Activated T-cell treated with anti-CD3 and anti-CD28 coated beads, Interleukin-2, amount 50 U/mL, for 72 hours (primary cell): ENCODE data around the gene SMYD3. TPM values are rescaled to one million over a fixed set of nuclear protein-coding genes. Genes with fewer than 3 reads are reported as not detected.

Source experiments
- ATAC-seq, 2 donors: fragments of 150-1000 bp; cut with Tn5 transposase; replicated peaks in 1 of 2; 2 replicates each; pipeline ENCODE4 v1.10.0; 2021; ENCODE audit warnings: moderate library complexity in 2 of 2, mild to moderate bottlenecking in 1 of 2
- DNase-seq, 2 donors: peaks; one replicate each; pipeline ENCODE4 v3.0.0; 2021 to 2022; ENCODE audit warnings: mixed read lengths in 1 of 2
- H3K27ac Mint-ChIP-seq: one replicate; pipeline ENCODE4 v1.8.0; 2022; ENCODE audit warnings: mild to moderate bottlenecking, moderate library complexity, mixed read lengths
- H3K27me3 Mint-ChIP-seq: one replicate; pipeline ENCODE4 v1.8.0; 2022; ENCODE audit warnings: low read depth, mixed read lengths
- H3K36me3 Mint-ChIP-seq, 2 donors: one replicate each; pipeline ENCODE4 v1.8.0; 2022; ENCODE audit warnings: mixed read lengths in 2 of 2, mild to moderate bottlenecking in 1 of 2; ENCODE audit not compliant: insufficient read depth in 2 of 2
- H3K4me1 Mint-ChIP-seq: one replicate; pipeline ENCODE4 v1.8.0; 2022; ENCODE audit warnings: low read depth, mixed read lengths
- H3K4me3 Mint-ChIP-seq, 2 donors: one replicate each; pipeline ENCODE4 v1.8.0; 2022; ENCODE audit warnings: mild to moderate bottlenecking in 2 of 2, mixed read lengths in 2 of 2, moderate library complexity in 2 of 2
- H3K9me3 Mint-ChIP-seq, 2 donors: one replicate each; pipeline ENCODE4 v1.8.0; 2022; ENCODE audit warnings: mixed read lengths in 2 of 2
- total RNA-seq, 2 donors: library from RNA; stranded (reverse); gene quantifications; one replicate each; pipeline ENCODE4 v1.2.3, GENCODE V29; 2022

The SMYD3 gene
- total RNA-seq, 2 donors from 2014 or later = 19.1 to 21.0 TPM

DNA sequence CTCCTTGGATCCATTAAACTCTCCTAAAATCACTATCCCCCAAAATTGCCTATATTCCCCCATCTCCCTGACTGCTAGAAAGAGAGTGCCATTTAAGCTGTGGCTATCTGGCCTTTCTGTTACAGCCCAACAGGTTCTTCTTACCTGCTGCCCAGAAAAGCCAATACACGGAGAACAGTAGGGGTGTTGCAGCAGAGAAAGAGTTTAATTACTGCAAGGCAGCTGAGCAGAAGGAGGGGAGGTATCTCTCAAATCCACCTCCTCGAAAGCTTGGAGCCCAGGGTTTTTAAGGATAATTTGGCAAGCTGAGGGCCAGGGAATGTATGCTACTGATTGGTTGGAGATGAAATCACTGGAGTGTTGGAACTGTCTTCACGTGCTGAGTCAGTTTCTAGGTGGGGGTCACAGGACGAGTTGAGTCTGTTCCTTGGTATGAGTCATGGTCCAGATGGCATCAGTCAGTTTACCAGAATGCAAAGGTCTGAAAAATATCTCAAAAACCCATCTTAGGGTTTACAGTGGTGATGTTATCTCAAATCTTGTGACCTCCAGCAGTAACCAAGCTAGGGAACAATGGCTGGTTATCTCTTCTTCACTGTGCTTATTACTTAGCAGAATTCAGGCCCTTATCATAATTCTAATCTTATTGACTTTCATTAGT is 89.8 kb downstream of the SMYD3 start:
- H3K27me3 Mint-ChIP-seq = no peaks in the 10 kb centered on the region
- H3K4me3 Mint-ChIP-seq = no peak overlapping the region
- peak in 1 of 2 donors; percentile 2 for DNase-seq
- H3K9me3 Mint-ChIP-seq = peaks cover 6 to 7% of the 10 kb centered on the region in 2 donors
- H3K36me3 Mint-ChIP-seq = peaks cover 8 to 23% of the 10 kb centered on the region in 2 donors
- no peak overlapping the region for H3K27ac Mint-ChIP-seq
- peak; percentile 48 to 62 for ATAC-seq
- H3K4me1 Mint-ChIP-seq = peaks cover 14% of the 10 kb centered on the region

DNA sequence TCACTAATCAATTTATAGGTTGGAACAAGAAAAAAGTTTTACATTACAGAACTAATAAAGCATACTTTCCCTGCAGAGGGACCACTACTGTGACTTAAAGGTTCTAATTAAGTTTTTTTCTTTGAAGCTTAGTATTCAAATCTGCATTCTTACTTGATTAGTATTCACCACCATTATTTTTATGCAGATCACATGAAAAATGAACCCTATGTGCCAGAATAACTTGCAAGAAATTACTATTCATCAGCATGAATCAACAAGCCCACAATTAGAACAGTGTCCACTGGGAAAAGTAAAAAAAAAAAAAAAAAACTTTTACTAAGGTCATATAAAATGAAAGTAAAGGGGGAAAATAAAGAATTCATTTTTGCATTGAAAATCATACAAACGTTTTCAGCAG is 90.8 kb downstream of the SMYD3 start:
- ATAC-seq = no peak
- Mint-ChIP-seq H3K4me1 (peaks cover 14% of the 10 kb centered on the region), H3K36me3 (peaks cover 14 to 27% of the 10 kb centered on the region in 2 donors), H3K9me3 (peaks cover 6 to 13% of the 10 kb centered on the region in 2 donors), H3K27me3 (no peaks in the 10 kb centered on the region), H3K4me3 (no peak overlapping the region), H3K27ac (no peak overlapping the region)
- no peak for DNase-seq

DNA sequence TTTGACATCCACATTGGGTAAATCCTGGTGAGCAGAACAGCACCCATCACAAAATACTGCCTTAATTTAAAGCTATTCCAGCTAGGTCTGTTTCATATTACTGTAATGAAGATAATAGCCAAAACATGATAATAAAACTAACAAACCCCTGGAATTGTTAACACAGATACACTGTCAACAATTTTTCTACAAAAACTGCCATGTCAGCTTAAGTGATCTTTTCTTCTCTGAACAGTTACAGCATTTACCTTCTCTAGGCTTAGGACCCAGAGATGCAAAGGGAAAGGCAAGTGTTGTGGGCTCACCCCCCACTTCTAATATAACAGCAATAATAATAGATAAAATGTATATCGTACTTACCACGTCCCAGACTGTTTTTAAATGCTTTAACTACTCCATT is 92.1 kb downstream of the SMYD3 start:
- Mint-ChIP-seq H3K9me3 (peaks cover 8 to 13% of the 10 kb centered on the region in 2 donors), H3K27ac (no peak overlapping the region)

DNA sequence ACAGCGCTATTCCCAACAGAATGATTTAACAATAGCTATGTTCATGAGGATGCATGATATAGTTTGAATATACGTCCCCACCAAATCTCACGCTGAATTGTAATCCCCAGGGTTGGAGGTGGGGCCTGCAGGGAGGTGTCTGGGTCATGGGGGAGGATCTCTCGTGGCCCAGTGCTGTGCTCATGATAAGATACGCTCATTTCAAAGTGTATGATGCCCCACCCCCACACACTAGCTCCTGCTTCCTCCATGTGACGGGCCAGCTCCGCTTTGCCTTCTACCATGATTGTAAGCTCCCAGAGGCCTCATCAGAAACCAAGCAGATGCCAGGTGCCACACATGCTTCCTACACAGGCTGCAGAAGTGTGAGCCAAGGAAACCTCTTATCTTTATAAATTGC is 93.6 kb downstream of the SMYD3 start:
- peaks cover 5 to 6% of the 10 kb centered on the region in 2 donors for H3K9me3 Mint-ChIP-seq
- ATAC-seq (no peak), DNase-seq (no peak)
- H3K4me3 Mint-ChIP-seq = no peak overlapping the region
- H3K27me3 Mint-ChIP-seq = no peaks in the 10 kb centered on the region
- H3K36me3 Mint-ChIP-seq = peaks cover 9 to 15% of the 10 kb centered on the region in 2 donors
- peaks cover 14% of the 10 kb centered on the region for H3K4me1 Mint-ChIP-seq
- no peak overlapping the region for H3K27ac Mint-ChIP-seq

More for the DNA sequence above, 92.1 kb downstream of the SMYD3 start:
- ATAC-seq = no peak
- Mint-ChIP-seq H3K36me3 (peaks cover 17 to 27% of the 10 kb centered on the region in 2 donors), H3K4me1 (peaks cover 14% of the 10 kb centered on the region), H3K4me3 (no peak overlapping the region), H3K27me3 (no peaks in the 10 kb centered on the region)
- no peak for DNase-seq

DNA sequence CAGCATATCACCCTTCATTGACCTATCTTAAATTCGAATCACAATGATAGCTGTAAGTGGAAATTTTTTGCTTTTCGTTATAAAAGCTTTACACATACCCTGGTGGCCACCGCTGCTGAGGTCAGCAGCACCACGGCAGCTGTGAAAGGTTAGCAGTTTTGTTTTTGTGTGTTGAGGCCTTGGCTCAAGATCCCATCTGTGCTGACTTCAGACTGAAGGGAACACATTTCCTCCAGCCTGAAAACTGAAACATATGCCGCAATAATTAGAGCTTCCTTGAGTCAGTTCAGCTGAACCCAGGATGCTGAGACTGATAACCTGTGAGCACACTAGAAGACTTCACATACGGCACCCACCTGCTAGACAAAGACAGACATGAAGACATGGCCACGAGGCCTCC is 103.0 kb downstream of the SMYD3 start:
- H3K9me3 Mint-ChIP-seq = no peaks in the 10 kb centered on the region
- DNase-seq (no peak), ATAC-seq (no peak)
- H3K4me3 Mint-ChIP-seq = no peak overlapping the region
- H3K4me1 Mint-ChIP-seq = no peaks in the 10 kb centered on the region
- H3K27me3 Mint-ChIP-seq = no peaks in the 10 kb centered on the region
- H3K27ac Mint-ChIP-seq = no peak overlapping the region
- peaks cover 0 to 6% of the 10 kb centered on the region in 2 donors for H3K36me3 Mint-ChIP-seq

DNA sequence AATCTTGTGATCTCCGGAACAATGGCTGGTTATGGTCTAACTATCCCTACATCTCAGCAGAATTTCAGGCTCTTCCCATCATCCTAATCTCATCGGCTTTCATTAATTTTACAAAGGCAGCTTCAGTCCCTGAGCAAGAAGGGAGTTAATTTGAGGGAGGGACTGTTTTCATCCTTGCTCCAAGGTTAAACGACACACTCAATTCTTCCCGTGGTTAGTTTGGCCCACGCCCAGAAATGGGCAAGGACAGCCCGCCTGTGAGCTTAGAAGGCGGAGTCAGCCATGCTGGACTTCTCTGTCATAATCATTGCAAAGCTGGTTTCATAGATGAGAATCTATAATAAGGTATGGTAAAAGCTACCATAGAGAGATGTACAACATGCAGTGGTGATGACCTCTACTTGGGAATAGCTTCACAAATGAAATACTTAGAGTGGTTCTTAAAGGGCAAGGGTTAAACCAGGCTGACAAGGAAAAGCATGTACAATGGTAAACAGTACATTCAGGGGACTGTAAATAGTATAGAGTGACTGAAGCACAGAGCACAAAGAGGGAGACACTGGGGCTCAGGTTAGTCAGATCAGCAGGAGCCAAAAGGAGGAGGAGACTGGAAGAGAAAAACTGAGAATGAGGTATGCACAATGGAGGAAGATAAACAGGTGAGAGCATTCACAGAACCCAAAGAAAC is 108.8 kb downstream of the SMYD3 start:
- Mint-ChIP-seq H3K27me3 (no peaks in the 10 kb centered on the region), H3K27ac (no peak overlapping the region), H3K9me3 (peaks cover 0 to 2% of the 10 kb centered on the region in 2 donors), H3K36me3 (peaks cover 3 to 5% of the 10 kb centered on the region in 2 donors), H3K4me1 (no peaks in the 10 kb centered on the region), H3K4me3 (no peak overlapping the region)
- no peak for DNase-seq
- ATAC-seq = no peak

DNA sequence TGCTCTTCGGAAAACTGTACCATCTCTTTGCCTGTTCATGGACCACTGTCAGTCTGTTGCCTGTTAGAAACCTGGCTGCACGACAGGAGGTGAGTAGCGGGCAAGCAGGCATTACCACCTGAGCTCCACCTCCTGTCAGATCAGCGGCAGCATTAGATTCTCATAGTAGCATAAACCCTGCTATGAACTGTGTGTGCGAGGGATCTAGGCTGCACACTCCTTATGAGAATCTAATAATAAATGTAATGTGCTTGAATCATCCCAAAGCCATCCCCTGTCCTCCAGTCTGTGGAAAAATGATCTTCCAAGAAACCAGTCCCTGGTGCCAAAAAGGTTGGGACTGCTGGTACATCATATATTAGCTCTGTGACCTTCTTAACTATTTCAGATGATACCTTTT is 110.0 kb downstream of the SMYD3 start:
- no peak overlapping the region for H3K4me3 Mint-ChIP-seq
- no peaks in the 10 kb centered on the region for H3K4me1 Mint-ChIP-seq
- no peak for ATAC-seq
- DNase-seq = no peak
- H3K27me3 Mint-ChIP-seq = no peaks in the 10 kb centered on the region
- H3K27ac Mint-ChIP-seq = no peak overlapping the region
- H3K36me3 Mint-ChIP-seq = peaks cover 3 to 11% of the 10 kb centered on the region in 2 donors
- H3K9me3 Mint-ChIP-seq = peaks cover 2 to 3% of the 10 kb centered on the region in 2 donors

DNA sequence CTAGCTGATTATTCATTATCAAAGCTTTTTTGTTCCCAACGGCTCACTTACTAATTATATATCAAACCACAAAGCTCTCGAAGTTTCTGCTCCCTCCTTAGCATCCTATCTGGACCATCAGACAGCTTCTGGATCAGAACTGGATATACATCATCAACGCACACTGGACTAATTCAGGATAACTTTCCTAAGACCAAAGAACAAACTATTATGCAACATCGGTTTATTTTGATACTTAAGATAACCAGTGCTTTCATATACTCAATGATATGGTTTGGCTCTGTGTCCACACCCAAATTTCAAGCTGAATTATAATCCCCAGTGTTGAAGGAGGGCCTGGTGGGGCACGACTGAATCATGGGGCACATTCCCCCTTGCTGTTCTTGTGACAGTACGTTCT is 110.8 kb downstream of the SMYD3 start:
- Mint-ChIP-seq H3K4me3 (no peak overlapping the region), H3K27me3 (no peaks in the 10 kb centered on the region), H3K9me3 (peaks cover 5 to 7% of the 10 kb centered on the region in 2 donors), H3K27ac (no peak overlapping the region), H3K36me3 (peaks cover 7 to 16% of the 10 kb centered on the region in 2 donors), H3K4me1 (no peaks in the 10 kb centered on the region)
- DNase-seq = no peak
- no peak for ATAC-seq

DNA sequence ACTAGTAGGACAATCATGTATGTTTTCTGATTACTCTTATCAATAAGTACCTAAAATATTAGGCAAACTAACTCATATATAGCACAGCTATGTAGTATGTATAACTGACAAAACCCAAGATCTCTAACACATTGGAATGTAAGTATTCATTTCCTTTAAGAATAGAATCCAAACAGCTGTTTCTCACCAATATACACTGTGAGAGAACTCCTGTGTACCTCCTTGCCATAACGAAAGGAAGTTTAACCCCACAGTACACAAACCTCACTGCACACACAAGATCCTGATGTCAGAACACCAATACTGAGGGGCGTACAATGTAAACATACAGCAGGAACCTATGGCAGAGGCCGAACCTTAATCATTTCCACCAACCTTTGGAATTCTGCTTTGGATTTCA is 113.0 kb downstream of the SMYD3 start:
- no peak overlapping the region for H3K4me3 Mint-ChIP-seq
- DNase-seq = no peak
- H3K27me3 Mint-ChIP-seq = no peaks in the 10 kb centered on the region
- no peak overlapping the region for H3K27ac Mint-ChIP-seq
- no peak for ATAC-seq
- H3K9me3 Mint-ChIP-seq = peaks cover 8 to 13% of the 10 kb centered on the region in 2 donors
- H3K36me3 Mint-ChIP-seq = peaks cover 15 to 23% of the 10 kb centered on the region in 2 donors
- H3K4me1 Mint-ChIP-seq = no peaks in the 10 kb centered on the region

DNA sequence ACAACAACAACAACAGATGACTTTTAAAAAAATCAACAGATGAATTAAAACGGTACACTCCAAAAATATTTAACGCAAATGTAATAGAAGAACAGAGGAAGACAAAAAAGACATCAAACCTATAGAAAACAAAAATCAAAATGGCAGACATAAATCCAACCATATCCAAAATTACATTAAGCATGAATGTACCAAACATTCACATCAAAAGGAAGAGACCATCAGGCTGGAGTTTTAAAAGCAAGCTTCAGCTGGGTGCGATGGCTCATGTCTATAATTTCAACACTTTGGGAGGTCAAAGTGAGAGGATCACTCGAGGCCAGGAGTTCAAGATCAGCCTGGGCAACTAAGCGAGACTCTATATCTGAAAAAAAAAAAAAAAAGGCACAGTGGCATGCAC is 116.2 kb downstream of the SMYD3 start:
- DNase-seq (no peak), ATAC-seq (no peak)
- Mint-ChIP-seq H3K9me3 (peaks cover 8 to 10% of the 10 kb centered on the region in 2 donors), H3K27ac (no peak overlapping the region), H3K27me3 (no peaks in the 10 kb centered on the region), H3K36me3 (peaks cover 13 to 20% of the 10 kb centered on the region in 2 donors), H3K4me1 (no peaks in the 10 kb centered on the region), H3K4me3 (no peak overlapping the region)

DNA sequence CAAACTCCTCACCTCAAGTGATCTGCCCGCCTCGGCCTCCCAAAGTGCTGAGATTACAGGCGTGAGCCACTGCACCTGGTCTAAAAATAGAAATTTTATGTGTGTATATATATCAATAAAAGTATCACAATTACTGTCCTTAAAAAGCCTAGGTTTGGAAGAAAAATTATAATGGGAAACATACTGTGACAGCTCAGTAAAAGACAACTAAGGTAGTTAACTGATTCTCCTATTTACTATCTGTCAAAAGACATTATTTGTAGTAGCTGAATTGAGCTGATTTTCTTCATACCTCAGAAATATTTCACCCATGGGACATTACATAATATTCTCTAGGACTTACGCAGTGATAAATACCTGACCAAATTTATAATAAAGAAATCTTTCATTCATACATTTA is 122.5 kb downstream of the SMYD3 start:
- ATAC-seq (no peak), DNase-seq (no peak)
- Mint-ChIP-seq H3K27ac (no peak overlapping the region), H3K27me3 (no peaks in the 10 kb centered on the region), H3K9me3 (peaks cover 0 to 1% of the 10 kb centered on the region in 2 donors), H3K36me3 (peaks cover 0 to 3% of the 10 kb centered on the region in 2 donors), H3K4me1 (peaks cover 21% of the 10 kb centered on the region), H3K4me3 (no peak overlapping the region)

DNA sequence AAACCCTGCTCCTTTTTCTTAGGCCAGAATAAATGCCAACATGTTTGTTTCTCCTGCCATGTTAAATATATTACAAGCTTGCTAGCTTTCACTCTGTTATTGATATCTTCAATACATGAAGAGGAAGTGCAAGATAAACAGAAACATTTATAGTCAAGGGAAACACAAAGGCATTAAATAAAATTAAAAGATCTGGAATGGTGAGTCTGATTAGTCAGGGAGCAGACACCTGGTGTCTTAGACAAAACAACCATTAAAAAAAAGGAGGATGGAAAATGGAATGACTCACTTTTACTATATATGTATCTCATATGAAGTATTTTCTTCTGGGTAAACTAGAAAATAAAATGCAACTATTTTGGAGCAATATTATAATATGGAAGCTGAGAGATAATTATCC is 123.3 kb downstream of the SMYD3 start:
- H3K9me3 Mint-ChIP-seq = peaks cover 0 to 1% of the 10 kb centered on the region in 2 donors
- no peak overlapping the region for H3K4me3 Mint-ChIP-seq
- peaks cover 21% of the 10 kb centered on the region for H3K4me1 Mint-ChIP-seq
- no peak overlapping the region for H3K27ac Mint-ChIP-seq
- H3K36me3 Mint-ChIP-seq = peaks cover 0 to 3% of the 10 kb centered on the region in 2 donors
- DNase-seq (no peak), ATAC-seq (no peak)
- no peaks in the 10 kb centered on the region for H3K27me3 Mint-ChIP-seq

DNA sequence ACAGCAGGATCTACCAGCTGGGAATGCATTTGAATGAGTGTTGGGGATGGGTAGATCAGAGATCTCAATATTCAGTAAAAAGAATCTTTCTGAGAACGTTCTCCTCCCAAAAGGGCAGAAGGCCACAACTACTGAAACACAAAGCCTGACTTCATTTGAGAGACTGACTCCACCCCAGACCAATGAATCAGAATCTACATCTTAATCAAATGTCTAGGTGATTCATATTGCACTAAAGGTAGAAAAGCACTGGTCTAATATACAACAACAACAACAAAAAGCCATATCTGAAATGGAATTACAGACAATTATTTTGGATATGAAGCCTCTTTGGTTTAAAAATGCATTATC is 123.9 kb downstream of the SMYD3 start:
- DNase-seq = no peak
- peaks cover 0 to 3% of the 10 kb centered on the region in 2 donors for H3K36me3 Mint-ChIP-seq
- H3K4me3 Mint-ChIP-seq = no peak overlapping the region
- H3K27me3 Mint-ChIP-seq = no peaks in the 10 kb centered on the region
- peak; percentile 62 to 70 for ATAC-seq
- H3K9me3 Mint-ChIP-seq = peaks cover 0 to 1% of the 10 kb centered on the region in 2 donors
- peaks cover 21% of the 10 kb centered on the region for H3K4me1 Mint-ChIP-seq
- H3K27ac Mint-ChIP-seq = no peak overlapping the region
